Measurements from ENCODE around the gene TXNDC5.

GRCh38 chr6:7878401-7878964 lies 32.1 kb downstream of the TXNDC5 start:
- no peak for TF ChIP-seq CTCF (IDR thresholded peaks at IDR 0.05)
- TF ChIP-seq POLR2A (IDR thresholded peaks at IDR 0.05) = no peak

Measured in Peyer's patch (tissue), 4 donors.